ENCODE data around the gene SAE1. TPM values are rescaled to one million over a fixed set of nuclear protein-coding genes. Genes with fewer than 3 reads are reported as not detected.
A peak's percentile ranks its signal among the peaks of the same experiment; 100 is the strongest.

Gene SAE1
- polyA plus RNA-seq, 1 experiment: 138 TPM

DNA sequence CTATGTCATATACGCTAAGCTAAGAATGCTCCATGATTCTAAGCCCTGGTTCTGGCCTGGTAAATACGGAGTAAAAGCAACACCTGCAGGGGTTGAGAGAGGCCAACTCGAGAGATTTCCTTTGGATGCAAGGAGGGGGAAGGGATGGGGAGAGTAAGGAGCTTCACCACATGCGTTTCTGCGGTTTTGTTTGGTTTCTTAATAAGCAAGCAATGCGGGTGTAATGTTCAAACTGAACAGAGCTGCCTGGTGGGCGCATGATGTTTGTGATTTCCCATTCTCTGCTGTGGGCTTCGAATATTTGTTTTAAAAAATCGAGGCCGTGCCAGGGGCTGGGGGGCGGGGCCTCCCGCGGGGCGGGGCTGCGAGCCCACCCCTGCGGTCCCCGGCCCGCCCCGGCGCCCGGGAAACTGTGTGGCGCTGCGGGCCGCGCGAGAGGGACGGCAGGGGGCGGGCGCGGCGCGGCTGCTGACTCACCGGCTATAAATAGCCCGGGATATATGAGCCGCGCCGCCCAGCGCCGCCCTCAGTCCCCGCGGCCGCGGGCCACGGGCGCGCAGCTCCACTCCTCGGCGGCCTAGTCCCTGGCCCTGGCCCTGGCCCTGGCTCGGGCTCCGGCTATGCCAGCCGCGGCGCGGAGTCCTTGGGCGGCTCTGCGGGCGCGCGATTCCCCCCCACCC lies 95.3 kb downstream of the SAE1 start:
- TF ChIP-seq, protein P1, sequence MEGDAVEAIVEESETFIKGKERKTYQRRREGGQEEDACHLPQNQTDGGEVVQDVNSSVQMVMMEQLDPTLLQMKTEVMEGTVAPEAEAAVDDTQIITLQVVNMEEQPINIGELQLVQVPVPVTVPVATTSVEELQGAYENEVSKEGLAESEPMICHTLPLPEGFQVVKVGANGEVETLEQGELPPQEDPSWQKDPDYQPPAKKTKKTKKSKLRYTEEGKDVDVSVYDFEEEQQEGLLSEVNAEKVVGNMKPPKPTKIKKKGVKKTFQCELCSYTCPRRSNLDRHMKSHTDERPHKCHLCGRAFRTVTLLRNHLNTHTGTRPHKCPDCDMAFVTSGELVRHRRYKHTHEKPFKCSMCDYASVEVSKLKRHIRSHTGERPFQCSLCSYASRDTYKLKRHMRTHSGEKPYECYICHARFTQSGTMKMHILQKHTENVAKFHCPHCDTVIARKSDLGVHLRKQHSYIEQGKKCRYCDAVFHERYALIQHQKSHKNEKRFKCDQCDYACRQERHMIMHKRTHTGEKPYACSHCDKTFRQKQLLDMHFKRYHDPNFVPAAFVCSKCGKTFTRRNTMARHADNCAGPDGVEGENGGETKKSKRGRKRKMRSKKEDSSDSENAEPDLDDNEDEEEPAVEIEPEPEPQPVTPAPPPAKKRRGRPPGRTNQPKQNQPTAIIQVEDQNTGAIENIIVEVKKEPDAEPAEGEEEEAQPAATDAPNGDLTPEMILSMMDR (IDR thresholded peaks at IDR 0.05; ENCODE audit: insufficient read depth, low read depth, low read length): 0 out of 2 replicates have a peak, but pooled peaks have one; percentile 6
- Histone ChIP-seq H3K36me3 (ENCODE audit: control insufficient read depth, insufficient read depth, low read length) (peaks cover 20% of the 10 kb centered on the region), H3K4me3 (ENCODE audit: low read depth, low read length) (peak overlapping the region; percentile 77), H3K27me3 (ENCODE audit: control insufficient read depth, insufficient read depth, low read length) (no peaks in the 10 kb centered on the region)
- CTCF ChIA-PET: interaction anchor here (0.6 to 7.1 kb wide), 8 partner anchors 10 to 76 kb away, joined by 3 to 51 read pairs (median 4); no protein-coding TSS in a partner anchor
- DNase-seq (ENCODE audit: low read depth): no peak
- POLR2A ChIA-PET: interaction anchor here (0.5 to 1.3 kb wide), 8 partner anchors 14 to 1456 kb away, joined by 4 to 7 read pairs (median 6); partner anchors contain the start of gene CCDC9

DNA sequence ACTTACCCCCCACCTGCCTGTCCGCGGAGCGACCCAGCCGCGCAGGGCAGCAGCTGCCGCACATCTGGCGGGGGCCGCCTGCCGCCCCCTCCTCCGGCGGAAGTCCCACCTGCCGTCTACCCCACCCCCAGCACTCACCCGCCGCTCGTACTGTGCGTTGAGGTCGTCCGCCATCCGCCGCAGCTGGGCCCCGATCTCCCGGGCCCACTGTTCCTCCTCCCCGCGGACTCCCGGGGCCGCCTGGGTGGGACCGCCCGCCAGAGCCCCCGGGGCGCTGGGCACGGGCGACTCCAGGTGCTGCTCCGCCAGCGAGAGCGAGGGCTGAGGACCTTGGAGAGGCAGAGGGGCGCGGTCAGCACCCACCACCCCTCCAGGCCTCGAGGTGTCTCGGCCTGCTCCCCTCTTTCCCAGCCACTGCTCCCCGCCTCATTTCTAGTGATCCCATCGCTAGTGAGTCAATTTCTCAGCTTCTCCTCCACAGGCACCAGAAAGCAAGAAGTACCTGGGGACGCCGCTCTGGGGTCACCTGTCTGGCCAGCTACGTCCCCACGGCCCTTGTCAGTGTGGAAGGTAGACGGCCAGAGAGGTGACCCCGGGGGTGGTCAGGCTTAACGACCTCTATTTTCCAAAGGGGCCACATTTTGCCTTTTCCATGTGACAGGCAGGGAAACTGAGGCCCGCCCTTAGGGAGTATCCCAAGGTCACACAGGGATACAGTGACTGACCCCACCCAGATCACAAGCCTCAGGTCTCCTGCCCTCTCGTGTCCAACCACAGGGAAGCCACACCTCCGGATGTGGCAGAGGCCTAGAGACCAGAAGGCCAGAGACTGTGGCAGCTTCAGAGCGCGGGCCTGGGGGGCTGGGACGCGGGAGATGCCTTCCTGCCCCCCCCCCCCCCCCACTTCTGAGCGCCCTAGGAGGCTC lies 96.1 kb downstream of the SAE1 start:
- TF ChIP-seq, protein P1 (IDR thresholded peaks at IDR 0.05; ENCODE audit: insufficient read depth, low read depth, low read length): peak; percentile 16; the same call in 1 of the 2 replicates
- DNase-seq (ENCODE audit: low read depth): peak; percentile 35
- Histone ChIP-seq H3K27me3 (ENCODE audit: control insufficient read depth, insufficient read depth, low read length) (no peaks in the 10 kb centered on the region), H3K36me3 (ENCODE audit: control insufficient read depth, insufficient read depth, low read length) (peaks cover 12% of the 10 kb centered on the region), H3K4me3 (ENCODE audit: low read depth, low read length) (peak overlapping the region; percentile 77)
- POLR2A ChIA-PET: interaction anchor here (0.6 to 1.3 kb wide), 7 partner anchors 13 to 1457 kb away, joined by 5 to 21 read pairs (median 7); no protein-coding TSS in a partner anchor
- CTCF ChIA-PET: interaction anchor here (0.7 to 7.1 kb wide), 5 partner anchors 16 to 72 kb away, joined by 3 to 51 read pairs (median 4); no protein-coding TSS in a partner anchor

GRCh38 chr19:47227352-47228167 lies 96.9 kb downstream of the SAE1 start:
- Histone ChIP-seq H3K36me3 (ENCODE audit: control insufficient read depth, insufficient read depth, low read length) (peaks cover 8% of the 10 kb centered on the region), H3K4me3 (ENCODE audit: low read depth, low read length) (peak overlapping the region; percentile 77), H3K27me3 (ENCODE audit: control insufficient read depth, insufficient read depth, low read length) (no peaks in the 10 kb centered on the region)
- ChIA-PET POLR2A (interaction anchor here (0.6 to 1.2 kb wide), 2 partner anchors 16 to 180 kb away, joined by 9 to 21 read pairs; no protein-coding TSS in a partner anchor), CTCF (interaction anchor here (0.7 to 7.1 kb wide), 5 partner anchors 16 to 77 kb away, joined by 3 to 51 read pairs (median 3); no protein-coding TSS in a partner anchor)
- TF ChIP-seq, protein P1 (IDR thresholded peaks at IDR 0.05; ENCODE audit: insufficient read depth, low read depth, low read length): no peak
- DNase-seq (ENCODE audit: low read depth): peak; percentile 70

DNA sequence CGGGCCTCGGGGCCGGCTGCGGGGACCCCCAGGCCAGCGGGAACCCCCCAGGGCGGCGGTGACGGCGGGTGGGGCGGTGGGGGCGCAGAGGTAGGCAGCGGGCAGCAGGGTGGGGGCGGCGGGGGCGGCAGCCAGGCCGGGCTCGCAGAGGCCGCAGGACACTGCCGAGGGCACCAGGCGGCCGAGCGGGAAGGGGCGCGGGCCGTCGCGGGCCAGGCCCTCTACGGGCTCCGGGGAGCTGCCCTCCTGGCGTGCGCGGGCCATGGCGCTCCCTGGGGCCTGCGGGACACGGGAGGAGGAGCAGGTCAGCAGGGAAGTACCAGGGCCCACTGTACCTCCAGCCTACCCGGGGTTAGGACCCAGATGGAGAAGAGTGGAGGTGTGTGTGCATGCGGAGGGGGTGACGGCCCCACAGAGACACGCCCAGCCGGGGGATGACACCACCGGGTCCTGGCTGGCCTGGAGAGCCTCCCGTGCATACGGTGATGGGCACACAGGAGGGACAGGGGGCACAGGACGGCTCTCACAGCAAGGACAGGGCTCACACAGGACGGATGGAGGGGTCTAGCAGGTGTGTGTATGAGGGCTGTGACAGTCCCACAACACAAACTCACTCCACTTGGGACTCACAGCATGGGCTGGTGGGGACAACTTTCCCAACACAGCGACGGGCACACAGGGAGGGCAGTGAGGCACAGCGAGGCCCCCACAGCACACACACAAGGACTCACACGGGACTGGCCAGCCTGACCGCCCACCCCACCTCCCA lies 97.7 kb downstream of the SAE1 start:
- TF ChIP-seq, protein P1 (IDR thresholded peaks at IDR 0.05; ENCODE audit: insufficient read depth, low read depth, low read length): no peak
- CTCF ChIA-PET: interaction anchor here (0.7 to 7.1 kb wide), 6 partner anchors 16 to 431 kb away, joined by 3 to 51 read pairs (median 4); no protein-coding TSS in a partner anchor
- POLR2A ChIA-PET: no interaction called here
- Histone ChIP-seq H3K36me3 (ENCODE audit: control insufficient read depth, insufficient read depth, low read length) (peaks cover 8% of the 10 kb centered on the region), H3K4me3 (ENCODE audit: low read depth, low read length) (peak overlapping the region; percentile 77), H3K27me3 (ENCODE audit: control insufficient read depth, insufficient read depth, low read length) (no peaks in the 10 kb centered on the region)
- no peak for DNase-seq (ENCODE audit: low read depth)

Data from BJ (cell line).